ENCODE measurements around the gene KAT6B. TPM values are rescaled to one million over a fixed set of nuclear protein-coding genes. Genes with fewer than 3 reads are reported as not detected.

KAT6B gene
- total and polyA plus RNA-seq, 2 donors from 2014 or later, result 2.9 to 34.2 TPM

DNA sequence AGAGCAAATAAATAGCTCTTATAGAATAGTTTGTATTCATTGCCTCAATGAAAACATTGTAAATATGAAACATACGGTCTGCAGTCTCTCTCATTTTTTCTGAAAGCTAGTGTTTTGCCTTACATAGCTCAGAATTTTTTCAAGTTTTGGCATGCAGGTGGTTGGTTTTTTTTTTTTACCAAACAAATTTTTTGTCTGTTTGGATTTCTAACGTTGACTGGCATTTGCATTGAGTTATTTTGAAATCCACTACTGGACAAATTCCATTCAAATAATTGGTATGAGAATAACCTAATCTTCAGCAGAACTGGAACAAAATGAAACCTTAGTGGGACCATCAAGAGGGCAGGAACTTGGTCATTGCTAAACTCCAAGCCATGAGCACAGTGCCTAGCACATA is 177.5 kb downstream of the KAT6B start:
- Histone ChIP-seq H3K27ac (ENCODE audit: low read depth in 2 of 2, low read length in 2 of 2) (no peak overlapping the region), H3K36me3 (ENCODE audit: control insufficient read depth in 2 of 3, insufficient read depth in 3 of 3, low read length in 3 of 3) (peaks cover 0 to 6% (median 0%) of the 10 kb centered on the region in 3 donors), H3K27me3 (ENCODE audit: control insufficient read depth, insufficient read depth, low read length) (no peaks in the 10 kb centered on the region), H3K4me1 (ENCODE audit: control insufficient read depth in 2 of 3, insufficient read depth in 2 of 3, low read depth in 1 of 3, low read length in 3 of 3) (peaks cover 0 to under 1% (median 0%) of the 10 kb centered on the region in 3 donors), H3K9ac (ENCODE audit: low read length in 3 of 3) (no peak overlapping the region), H3K4me3 (ENCODE audit: low read length in 3 of 3) (no peak overlapping the region), H3K9me3 (ENCODE audit: control insufficient read depth in 2 of 3, insufficient read depth in 1 of 3, low read length in 3 of 3) (no peaks in the 10 kb centered on the region)
- TF ChIP-seq, protein P1, sequence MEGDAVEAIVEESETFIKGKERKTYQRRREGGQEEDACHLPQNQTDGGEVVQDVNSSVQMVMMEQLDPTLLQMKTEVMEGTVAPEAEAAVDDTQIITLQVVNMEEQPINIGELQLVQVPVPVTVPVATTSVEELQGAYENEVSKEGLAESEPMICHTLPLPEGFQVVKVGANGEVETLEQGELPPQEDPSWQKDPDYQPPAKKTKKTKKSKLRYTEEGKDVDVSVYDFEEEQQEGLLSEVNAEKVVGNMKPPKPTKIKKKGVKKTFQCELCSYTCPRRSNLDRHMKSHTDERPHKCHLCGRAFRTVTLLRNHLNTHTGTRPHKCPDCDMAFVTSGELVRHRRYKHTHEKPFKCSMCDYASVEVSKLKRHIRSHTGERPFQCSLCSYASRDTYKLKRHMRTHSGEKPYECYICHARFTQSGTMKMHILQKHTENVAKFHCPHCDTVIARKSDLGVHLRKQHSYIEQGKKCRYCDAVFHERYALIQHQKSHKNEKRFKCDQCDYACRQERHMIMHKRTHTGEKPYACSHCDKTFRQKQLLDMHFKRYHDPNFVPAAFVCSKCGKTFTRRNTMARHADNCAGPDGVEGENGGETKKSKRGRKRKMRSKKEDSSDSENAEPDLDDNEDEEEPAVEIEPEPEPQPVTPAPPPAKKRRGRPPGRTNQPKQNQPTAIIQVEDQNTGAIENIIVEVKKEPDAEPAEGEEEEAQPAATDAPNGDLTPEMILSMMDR (IDR thresholded peaks at IDR 0.05; ENCODE audit: borderline replicate concordance, extremely low read depth, insufficient read depth), result no peak
- no peak for FAIRE-seq
- DNase-seq, result no peak
- intact Hi-C loops (cut with DNase I), result no loop called here

DNA sequence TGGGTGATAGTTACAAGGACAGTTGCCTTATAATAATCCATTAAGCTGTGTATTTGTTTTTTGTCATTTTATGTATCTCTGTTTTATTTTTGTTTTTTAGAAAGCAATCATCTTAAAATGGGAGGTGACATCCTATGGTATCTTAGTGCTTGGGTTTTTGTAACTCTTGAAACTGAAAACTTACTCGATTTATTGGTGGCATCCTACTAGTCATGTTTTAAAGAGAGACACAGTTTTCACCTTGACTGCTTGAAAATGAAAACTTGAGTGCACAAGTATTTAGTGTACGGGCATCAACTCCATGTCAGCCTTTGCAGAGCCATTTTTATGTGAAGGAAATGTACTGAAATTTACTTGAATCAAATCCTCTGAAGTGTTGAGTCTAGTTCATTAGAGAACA is 181.2 kb downstream of the KAT6B start:
- intact Hi-C loops (cut with DNase I), result no loop called here
- TF ChIP-seq, protein P1 (IDR thresholded peaks at IDR 0.05; ENCODE audit: borderline replicate concordance, extremely low read depth, insufficient read depth), result no peak
- Histone ChIP-seq H3K4me1 (ENCODE audit: control insufficient read depth in 2 of 3, insufficient read depth in 2 of 3, low read depth in 1 of 3, low read length in 3 of 3) (peaks cover 0 to 2% (median 0%) of the 10 kb centered on the region in 3 donors), H3K27me3 (ENCODE audit: control insufficient read depth, insufficient read depth, low read length) (no peaks in the 10 kb centered on the region), H3K9ac (ENCODE audit: low read length in 3 of 3) (no peak overlapping the region), H3K9me3 (ENCODE audit: control insufficient read depth in 2 of 3, insufficient read depth in 1 of 3, low read length in 3 of 3) (no peaks in the 10 kb centered on the region), H3K27ac (ENCODE audit: low read depth in 2 of 2, low read length in 2 of 2) (no peak overlapping the region), H3K4me3 (ENCODE audit: low read length in 3 of 3) (no peak overlapping the region), H3K36me3 (ENCODE audit: control insufficient read depth in 2 of 3, insufficient read depth in 3 of 3, low read length in 3 of 3) (peaks cover 0 to 3% (median 3%) of the 10 kb centered on the region in 3 donors)
- no peak for FAIRE-seq
- DNase-seq, result no peak

DNA sequence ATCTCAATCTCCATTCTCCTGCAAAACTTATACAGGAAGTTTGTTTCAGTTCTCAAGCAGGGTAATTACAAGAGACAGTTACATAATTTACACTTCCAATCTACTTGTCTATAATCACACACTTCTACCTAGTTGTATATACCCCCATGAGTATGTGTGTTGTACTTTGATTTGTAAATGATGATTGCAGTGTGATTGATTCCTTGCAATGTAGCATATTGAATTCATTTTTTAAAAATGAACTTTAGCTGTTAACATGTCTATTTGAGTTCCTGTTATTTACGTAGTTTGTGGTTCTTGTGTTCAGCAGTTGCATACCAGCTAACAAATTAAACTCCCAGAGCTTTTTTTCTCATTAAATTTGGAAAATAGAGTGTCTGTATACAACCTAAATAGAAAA is 182.6 kb downstream of the KAT6B start:
- Histone ChIP-seq H3K27me3 (ENCODE audit: control insufficient read depth, insufficient read depth, low read length) (no peaks in the 10 kb centered on the region), H3K36me3 (ENCODE audit: control insufficient read depth in 2 of 3, insufficient read depth in 3 of 3, low read length in 3 of 3) (peaks cover 0 to 4% (median 3%) of the 10 kb centered on the region in 3 donors), H3K4me3 (ENCODE audit: low read length in 3 of 3) (no peak overlapping the region), H3K27ac (ENCODE audit: low read depth in 2 of 2, low read length in 2 of 2) (no peak overlapping the region), H3K9ac (ENCODE audit: low read length in 3 of 3) (no peak overlapping the region), H3K9me3 (ENCODE audit: control insufficient read depth in 2 of 3, insufficient read depth in 1 of 3, low read length in 3 of 3) (no peaks in the 10 kb centered on the region), H3K4me1 (ENCODE audit: control insufficient read depth in 2 of 3, insufficient read depth in 2 of 3, low read depth in 1 of 3, low read length in 3 of 3) (peaks cover 0 to 4% (median 2%) of the 10 kb centered on the region in 3 donors)
- TF ChIP-seq, protein P1 (IDR thresholded peaks at IDR 0.05; ENCODE audit: borderline replicate concordance, extremely low read depth, insufficient read depth), result no peak
- intact Hi-C loops (cut with DNase I), result no loop called here
- no peak for FAIRE-seq
- DNase-seq, result no peak

DNA sequence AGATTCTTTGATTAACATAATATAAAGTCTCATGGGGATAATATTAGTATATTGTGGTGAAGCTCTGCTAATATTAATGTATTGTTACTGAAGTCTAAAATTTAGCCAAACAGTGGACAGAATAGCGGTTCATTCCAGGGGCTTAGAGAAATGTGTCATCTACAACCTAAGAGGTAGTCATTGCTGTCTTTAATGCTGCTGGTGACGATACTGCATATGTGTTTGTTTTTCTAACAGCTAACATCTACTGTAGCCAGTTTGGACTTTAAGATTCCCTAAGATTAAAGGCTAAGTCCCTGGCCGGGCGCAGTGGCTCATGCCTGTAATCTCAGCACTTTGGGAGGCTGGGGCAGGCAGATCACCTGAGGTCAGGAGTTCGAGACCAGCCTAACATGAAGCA is 183.0 kb downstream of the KAT6B start:
- Histone ChIP-seq H3K9ac (ENCODE audit: low read length in 3 of 3) (no peak overlapping the region), H3K4me1 (ENCODE audit: control insufficient read depth in 2 of 3, insufficient read depth in 2 of 3, low read depth in 1 of 3, low read length in 3 of 3) (peaks cover 0 to 4% (median 2%) of the 10 kb centered on the region in 3 donors), H3K27ac (ENCODE audit: low read depth in 2 of 2, low read length in 2 of 2) (no peak overlapping the region), H3K9me3 (ENCODE audit: control insufficient read depth in 2 of 3, insufficient read depth in 1 of 3, low read length in 3 of 3) (no peaks in the 10 kb centered on the region), H3K4me3 (ENCODE audit: low read length in 3 of 3) (no peak overlapping the region), H3K36me3 (ENCODE audit: control insufficient read depth in 2 of 3, insufficient read depth in 3 of 3, low read length in 3 of 3) (peaks cover 0 to 4% (median 3%) of the 10 kb centered on the region in 3 donors), H3K27me3 (ENCODE audit: control insufficient read depth, insufficient read depth, low read length) (no peaks in the 10 kb centered on the region)
- TF ChIP-seq, protein P1 (IDR thresholded peaks at IDR 0.05; ENCODE audit: borderline replicate concordance, extremely low read depth, insufficient read depth), result no peak
- FAIRE-seq (no peak), DNase-seq (no peak)
- intact Hi-C loops (cut with DNase I), result no loop called here
